ENCODE data around the gene MIDN.
"Not testable (repeated sequence)": the region's sequence is repeated elsewhere in the genome, so short reads cannot be mapped to it uniquely, and the experiment has no call there.

Gene MIDN

DNA sequence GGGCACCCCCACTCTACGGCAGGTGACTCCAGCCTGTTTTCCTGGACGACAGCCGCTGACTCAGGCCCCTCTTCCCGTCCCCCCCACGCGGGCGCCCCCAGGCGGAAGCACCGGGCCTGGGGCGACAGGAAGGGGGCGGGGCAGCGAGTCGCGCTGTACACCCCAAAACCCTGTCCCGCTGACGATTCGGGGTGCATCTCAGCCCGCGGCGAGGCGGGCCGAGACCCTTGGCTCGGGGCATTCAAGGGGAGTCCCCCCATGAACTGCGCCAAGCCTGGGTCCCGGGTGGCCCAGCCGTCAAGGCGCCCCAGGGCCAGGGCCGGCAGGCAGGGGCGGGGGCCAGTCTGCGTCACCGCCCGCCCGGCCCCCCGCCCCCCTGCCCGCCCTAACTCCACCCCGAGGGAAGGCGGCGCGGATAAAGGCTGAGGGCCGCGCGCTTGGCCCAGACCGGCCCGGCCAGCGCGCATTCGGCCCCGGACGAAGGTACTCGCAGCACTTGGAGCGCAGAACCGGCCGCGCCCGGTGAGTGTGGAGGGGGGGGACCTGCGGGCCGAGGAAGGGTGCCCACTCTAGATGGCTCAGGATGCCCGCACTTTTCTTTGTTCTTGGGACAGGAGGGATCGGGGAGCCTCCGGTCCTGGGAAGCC lies at the start of gene MIDN:
Gene MIDN (plus strand): TSS at position 445 of the 647 bp plus-strand sequence. CDS start 1,714 bp downstream, outside the sequence.
- H3K4me3 ChIP-seq (ENCODE audit: low read depth, low read length): peak within 1 kb of the TSS; percentile 69
- TF ChIP-seq, protein P1, sequence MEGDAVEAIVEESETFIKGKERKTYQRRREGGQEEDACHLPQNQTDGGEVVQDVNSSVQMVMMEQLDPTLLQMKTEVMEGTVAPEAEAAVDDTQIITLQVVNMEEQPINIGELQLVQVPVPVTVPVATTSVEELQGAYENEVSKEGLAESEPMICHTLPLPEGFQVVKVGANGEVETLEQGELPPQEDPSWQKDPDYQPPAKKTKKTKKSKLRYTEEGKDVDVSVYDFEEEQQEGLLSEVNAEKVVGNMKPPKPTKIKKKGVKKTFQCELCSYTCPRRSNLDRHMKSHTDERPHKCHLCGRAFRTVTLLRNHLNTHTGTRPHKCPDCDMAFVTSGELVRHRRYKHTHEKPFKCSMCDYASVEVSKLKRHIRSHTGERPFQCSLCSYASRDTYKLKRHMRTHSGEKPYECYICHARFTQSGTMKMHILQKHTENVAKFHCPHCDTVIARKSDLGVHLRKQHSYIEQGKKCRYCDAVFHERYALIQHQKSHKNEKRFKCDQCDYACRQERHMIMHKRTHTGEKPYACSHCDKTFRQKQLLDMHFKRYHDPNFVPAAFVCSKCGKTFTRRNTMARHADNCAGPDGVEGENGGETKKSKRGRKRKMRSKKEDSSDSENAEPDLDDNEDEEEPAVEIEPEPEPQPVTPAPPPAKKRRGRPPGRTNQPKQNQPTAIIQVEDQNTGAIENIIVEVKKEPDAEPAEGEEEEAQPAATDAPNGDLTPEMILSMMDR (IDR thresholded peaks at IDR 0.05; ENCODE audit: low read depth, low read length): peak; percentile 40

DNA sequence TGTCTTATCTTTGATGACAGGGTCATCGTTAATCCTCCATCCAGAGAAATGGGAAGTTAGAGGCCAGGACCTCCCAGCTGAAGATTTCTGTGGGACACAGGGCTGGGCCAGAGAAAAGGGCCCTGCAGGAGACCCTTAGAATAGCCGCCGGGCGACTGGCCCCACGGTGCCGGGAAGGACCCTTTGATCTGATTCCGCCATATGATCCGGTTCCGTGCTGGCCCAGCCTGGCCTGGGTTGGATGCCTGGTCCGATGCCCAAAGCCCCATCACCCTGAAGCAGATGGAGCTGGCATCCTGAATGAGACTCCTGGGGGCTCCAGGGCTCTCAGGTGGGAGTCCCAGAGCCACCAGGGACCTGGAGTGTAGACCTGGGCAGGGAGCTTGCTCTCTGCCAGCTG lies 48.9 kb upstream of the MIDN start:
- TF ChIP-seq, protein P1 (IDR thresholded peaks at IDR 0.05; ENCODE audit: low read depth, low read length): no peak
- no peak overlapping the region for H3K4me3 ChIP-seq (ENCODE audit: low read depth, low read length)

- not testable (repeated sequence) for H3K4me3 ChIP-seq (ENCODE audit: low read depth, low read length)
These were observed 47.8 kb upstream of the MIDN start for GRCh38 chr19:1200614-1201013.

GRCh38 chr19:1205114-1206099 lies 43.0 kb upstream of the MIDN start, which contains the start of gene STK11:
Gene STK11 (plus strand): TSS chr19:1205778. CDS start chr19:1206914, 1,136 bp downstream.
- TF ChIP-seq, protein P1 (IDR thresholded peaks at IDR 0.05; ENCODE audit: low read depth, low read length): no peak
- peak within 1 kb of the TSS; percentile 76 for H3K4me3 ChIP-seq (ENCODE audit: low read depth, low read length)

DNA sequence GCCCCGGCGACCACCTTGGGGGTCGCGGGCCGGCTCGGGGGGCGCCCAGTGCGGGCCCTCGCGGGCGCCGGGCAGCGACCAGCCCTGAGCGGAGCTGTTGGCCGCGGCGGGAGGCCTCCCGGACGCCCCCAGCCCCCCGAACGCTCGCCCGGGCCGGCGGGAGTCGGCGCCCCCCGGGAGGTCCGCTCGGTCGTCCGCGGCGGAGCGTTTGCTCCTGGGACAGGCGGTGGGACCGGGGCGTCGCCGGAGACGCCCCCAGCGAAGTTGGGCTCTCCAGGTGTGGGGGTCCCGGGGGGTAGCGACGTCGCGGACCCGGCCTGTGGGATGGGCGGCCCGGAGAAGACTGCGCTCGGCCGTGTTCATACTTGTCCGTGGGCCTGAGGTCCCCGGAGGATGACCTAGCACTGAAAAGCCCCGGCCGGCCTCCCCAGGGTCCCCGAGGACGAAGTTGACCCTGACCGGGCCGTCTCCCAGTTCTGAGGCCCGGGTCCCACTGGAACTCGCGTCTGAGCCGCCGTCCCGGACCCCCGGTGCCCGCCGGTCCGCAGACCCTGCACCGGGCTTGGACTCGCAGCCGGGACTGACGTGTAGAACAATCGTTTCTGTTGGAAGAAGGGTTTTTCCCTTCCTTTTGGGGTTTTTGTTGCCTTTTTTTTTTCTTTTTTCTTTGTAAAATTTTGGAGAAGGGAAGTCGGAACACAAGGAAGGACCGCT lies 42.1 kb upstream of the MIDN start:
- TF ChIP-seq, protein P1 (IDR thresholded peaks at IDR 0.05; ENCODE audit: low read depth, low read length): no peak
- H3K4me3 ChIP-seq (ENCODE audit: low read depth, low read length): peak overlapping the region; percentile 76

GRCh38 chr19:1206864-1207450 lies 41.4 kb upstream of the MIDN start:
- TF ChIP-seq, protein P1 (IDR thresholded peaks at IDR 0.05; ENCODE audit: low read depth, low read length): no peak
- H3K4me3 ChIP-seq (ENCODE audit: low read depth, low read length): peak overlapping the region; percentile 76

DNA sequence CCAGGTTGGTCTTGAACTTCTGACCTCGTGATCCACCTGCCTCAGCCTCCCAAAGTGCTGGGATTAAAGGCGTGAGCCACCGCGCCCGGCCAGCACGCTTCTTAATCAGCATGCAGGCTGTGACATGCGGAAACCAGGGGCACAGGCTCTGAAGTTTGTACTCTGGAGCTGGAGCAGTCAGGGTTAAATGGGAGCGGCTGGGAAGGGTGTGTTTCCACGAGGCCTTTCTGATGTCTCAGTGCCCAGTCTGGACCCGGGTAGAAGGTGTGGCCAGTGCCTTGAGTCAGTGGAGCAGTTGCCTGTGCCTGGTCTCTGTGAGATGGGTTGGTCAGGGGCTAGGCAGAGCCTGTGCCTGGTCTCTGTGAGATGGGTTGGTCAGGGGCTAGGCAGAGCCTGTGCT lies 39.6 kb upstream of the MIDN start:
- H3K4me3 ChIP-seq (ENCODE audit: low read depth, low read length): not testable (repeated sequence)
